H9 (cell line): ENCODE data around the gene MYO1D. TPM values are rescaled to one million over a fixed set of nuclear protein-coding genes. Genes with fewer than 3 reads are reported as not detected.

ENCODE experiments used
- DNase-seq: peaks from one replicate; pipeline ENCODE4 v3.0.0-alpha.2; 2017
- H2AFZ ChIP-seq: one replicate; pipeline ENCODE4 v1.6.1; 2013; ENCODE audit warnings: mild to moderate bottlenecking, low read length, control low read depth, moderate library complexity
- H2AK5ac ChIP-seq: 2 replicates; pipeline ENCODE4 v1.6.1; 2013; ENCODE audit warnings: low read length, control low read depth, mixed read lengths; ENCODE audit not compliant: insufficient read length
- H2BK120ac ChIP-seq: one replicate; pipeline ENCODE4 v1.6.1; 2013; ENCODE audit warnings: low read depth, mild to moderate bottlenecking, low read length, control low read depth, inconsistent platforms; ENCODE audit not compliant: poor library complexity, severe bottlenecking
- H2BK12ac ChIP-seq: 2 replicates; pipeline ENCODE4 v1.6.1; 2013; ENCODE audit warnings: low read length, control low read depth, mixed read lengths, low read depth; ENCODE audit not compliant: insufficient read length
- H2BK15ac ChIP-seq: 2 replicates; pipeline ENCODE4 v1.6.1; 2013; ENCODE audit warnings: low read depth, low read length, control low read depth
- H2BK20ac ChIP-seq: one replicate; pipeline ENCODE4 v1.6.1; 2013; ENCODE audit warnings: low read depth, mild to moderate bottlenecking, low read length, control low read depth, inconsistent platforms; ENCODE audit not compliant: poor library complexity, severe bottlenecking
- H2BK5ac ChIP-seq: 2 replicates; pipeline ENCODE4 v1.6.1; 2013; ENCODE audit warnings: low read length, control low read depth, mixed read lengths; ENCODE audit not compliant: insufficient read length
- H3K14ac ChIP-seq: 2 replicates; pipeline ENCODE4 v1.6.1; 2013; ENCODE audit warnings: low read length, control low read depth; ENCODE audit not compliant: insufficient read depth
- H3K18ac ChIP-seq: 2 replicates; pipeline ENCODE4 v1.6.1; 2013; ENCODE audit warnings: low read depth, mild to moderate bottlenecking, mixed read lengths, low read length, control low read depth; ENCODE audit not compliant: insufficient read length
- H3K23ac ChIP-seq: 2 replicates; pipeline ENCODE4 v1.6.1; 2013; ENCODE audit warnings: low read length, control low read depth, mixed read lengths, low read depth; ENCODE audit not compliant: insufficient read length
- H3K23me2 ChIP-seq: 2 replicates; pipeline ENCODE4 v1.6.1; 2013; ENCODE audit warnings: low read depth, mild to moderate bottlenecking, mixed read lengths, low read length, control low read depth; ENCODE audit not compliant: insufficient read length, poor library complexity, severe bottlenecking
- H3K27ac ChIP-seq: 2 replicates; pipeline ENCODE4 v1.5.1; 2013; ENCODE audit warnings: low read length, control low read depth, mixed read lengths, low read depth; ENCODE audit not compliant: insufficient read length
- H3K27me3 ChIP-seq: 2 replicates; pipeline ENCODE4 v1.6.1; 2013; ENCODE audit warnings: low read length, control low read depth, inconsistent platforms; ENCODE audit not compliant: insufficient read depth
- H3K4ac ChIP-seq: 2 replicates; pipeline ENCODE4 v1.6.1; 2013; ENCODE audit warnings: low read depth, mild to moderate bottlenecking, control low read depth, inconsistent platforms, low read length, moderate library complexity
- H3K4me1 ChIP-seq: 2 replicates; pipeline ENCODE4 v1.6.1; 2013; ENCODE audit warnings: low read length, control low read depth, inconsistent platforms; ENCODE audit not compliant: insufficient read depth
- H3K4me2 ChIP-seq: 2 replicates; pipeline ENCODE4 v1.6.1; 2013; ENCODE audit warnings: low read length, control low read depth, mixed read lengths; ENCODE audit not compliant: insufficient read length, insufficient read depth
- H3K56ac ChIP-seq: 2 replicates; pipeline ENCODE4 v1.6.1; 2013; ENCODE audit warnings: low read depth, mild to moderate bottlenecking, mixed read lengths, low read length, control low read depth; ENCODE audit not compliant: insufficient read length
- H3K79me1 ChIP-seq: 2 replicates; pipeline ENCODE4 v1.6.1; 2013; ENCODE audit warnings: low read depth, mild to moderate bottlenecking, moderate library complexity, low read length, control low read depth, inconsistent platforms; ENCODE audit not compliant: insufficient read depth, poor library complexity, severe bottlenecking
- H3K79me2 ChIP-seq: 2 replicates; pipeline ENCODE4 v1.6.1; 2013; ENCODE audit warnings: low read length, control low read depth, inconsistent platforms; ENCODE audit not compliant: insufficient read depth
- H3K9ac ChIP-seq: 2 replicates; pipeline ENCODE4 v1.6.1; 2013; ENCODE audit warnings: low read length, control low read depth, mixed read lengths; ENCODE audit not compliant: insufficient read length; ENCODE audit errors: extremely low read depth
- H3K9me3 ChIP-seq: one replicate; pipeline ENCODE4 v1.6.1; 2013; ENCODE audit warnings: low read depth, low read length, inconsistent platforms; ENCODE audit not compliant: control insufficient read depth
- H3T11ph ChIP-seq: one replicate; pipeline ENCODE4 v1.6.1; 2013; ENCODE audit warnings: mild to moderate bottlenecking, low read length, control low read depth, inconsistent platforms
- H4K20me1 ChIP-seq: one replicate; pipeline ENCODE4 v1.6.1; 2013; ENCODE audit not compliant: control insufficient read depth, insufficient read length, insufficient read depth
- H4K5ac ChIP-seq: 2 replicates; pipeline ENCODE4 v1.6.1; 2013; ENCODE audit warnings: low read depth, mild to moderate bottlenecking, mixed read lengths, low read length, control low read depth; ENCODE audit not compliant: insufficient read length
- H4K8ac ChIP-seq: replicated peaks from 2 replicates; pipeline ENCODE4 v1.6.1; 2013; ENCODE audit warnings: low read length, control low read depth, mixed read lengths, low read depth; ENCODE audit not compliant: insufficient read length
- H4K91ac ChIP-seq: 2 replicates; pipeline ENCODE4 v1.6.1; 2013; ENCODE audit warnings: low read depth, mild to moderate bottlenecking, moderate library complexity, mixed read lengths, low read length, control low read depth; ENCODE audit not compliant: insufficient read length
- H3K27ac Mint-ChIP-seq, 3 experiments: 2 replicates in 2 of 3; 3 replicates in 1 of 3; pipeline ENCODE4 v1.8.0; 2020 to 2021; ENCODE audit warnings: mixed read lengths in 3 of 3, mild to moderate bottlenecking in 1 of 3, moderate library complexity in 1 of 3
- H3K27me3 Mint-ChIP-seq: 2 replicates; pipeline ENCODE4 v1.8.0; 2021; ENCODE audit warnings: low read depth, mild to moderate bottlenecking, moderate library complexity, mixed read lengths
- H3K36me3 Mint-ChIP-seq, 3 experiments: 2 replicates in 2 of 3; 3 replicates in 1 of 3; pipeline ENCODE4 v1.8.0; 2020 to 2021; ENCODE audit warnings: low read depth in 3 of 3, mixed read lengths in 3 of 3; ENCODE audit not compliant: insufficient read depth in 1 of 3
- H3K4me1 Mint-ChIP-seq, 2 experiments: 2 replicates each; pipeline ENCODE4 v1.8.0; 2020; ENCODE audit warnings: mixed read lengths in 2 of 2
- H3K4me3 Mint-ChIP-seq, 2 experiments: 2 replicates in 1 of 2; 3 replicates in 1 of 2; pipeline ENCODE4 v1.8.0; 2020 to 2021; ENCODE audit warnings: mild to moderate bottlenecking in 2 of 2, mixed read lengths in 2 of 2, moderate library complexity in 1 of 2
- H3K9me3 Mint-ChIP-seq, 2 experiments: 2 replicates in 1 of 2; 3 replicates in 1 of 2; pipeline ENCODE4 v1.8.0; 2020; ENCODE audit warnings: mild to moderate bottlenecking in 2 of 2, mixed read lengths in 2 of 2, moderate library complexity in 1 of 2
- CTCF ChIP-seq: fragments of 200-600 bp; sonication (generic); conservative IDR thresholded peaks from 3 replicates; pipeline ENCODE4 v1.8.0; 2021; ENCODE audit warnings: antibody characterized with exemption, mild to moderate bottlenecking
- total RNA-seq: library from RNA; stranded (reverse); gene quantifications from 2 replicates; pipeline ENCODE4 v1.2.1, GENCODE V29; 2021

MYO1D gene
- total RNA-seq, 1 experiment from 2014 or later, result 19.0 TPM

GRCh38 chr17:32827227-32827626, 49.7 kb downstream of the MYO1D start:
- no peak overlapping the region for H3K27ac ChIP-seq

More at GRCh38 chr17:32827227-32827626, 49.7 kb downstream of the MYO1D start:
- H3K4me3 Mint-ChIP-seq, result no peak overlapping the region
- H3K9me3 Mint-ChIP-seq, result no peaks in the 10 kb centered on the region
- DNase-seq, result no peak
- H3K14ac ChIP-seq, result no peak overlapping the region
- no peak overlapping the region for H2BK12ac ChIP-seq
- no peak overlapping the region for H3K4ac ChIP-seq
- peaks cover 4 to 5% of the 10 kb centered on the region in 2 experiments; a peak in 1 of 4 replicates for H3K4me1 Mint-ChIP-seq
- H2BK120ac ChIP-seq, result no peak overlapping the region
- H2AFZ ChIP-seq, result no peak overlapping the region
- H2AK5ac ChIP-seq, result no peak overlapping the region
- no peak overlapping the region for H3K27ac Mint-ChIP-seq
- no peak overlapping the region for H2BK20ac ChIP-seq
- H2BK5ac ChIP-seq, result no peak overlapping the region
- no peak overlapping the region for H3K4me2 ChIP-seq
- no peak overlapping the region for H4K8ac ChIP-seq
- no peak overlapping the region for H3K18ac ChIP-seq
- no peaks in the 10 kb centered on the region for H3K23me2 ChIP-seq
- H3K79me1 ChIP-seq, result no peaks in the 10 kb centered on the region
- H3K9me3 ChIP-seq, result no peaks in the 10 kb centered on the region
- no peak overlapping the region for H4K91ac ChIP-seq
- no peaks in the 10 kb centered on the region for H3K36me3 Mint-ChIP-seq
- no peaks in the 10 kb centered on the region for H3K27me3 ChIP-seq
- no peak overlapping the region for H4K5ac ChIP-seq
- H3K79me2 ChIP-seq, result no peaks in the 10 kb centered on the region
- no peak overlapping the region for H3K23ac ChIP-seq
- H2BK15ac ChIP-seq, result no peak overlapping the region
- H4K20me1 ChIP-seq, result no peaks in the 10 kb centered on the region
- no peak overlapping the region for H3T11ph ChIP-seq
- H3K56ac ChIP-seq, result no peak overlapping the region
- no peak overlapping the region for H3K9ac ChIP-seq
- peaks cover 2% of the 10 kb centered on the region; the same call in 1 of the 2 replicates for H3K4me1 ChIP-seq
- no peaks in the 10 kb centered on the region; the same call in 1 of the 2 replicates for H3K27me3 Mint-ChIP-seq
- TF ChIP-seq CTCF, result no peak
